Measurements from ENCODE around the gene FNDC3B.

DNA sequence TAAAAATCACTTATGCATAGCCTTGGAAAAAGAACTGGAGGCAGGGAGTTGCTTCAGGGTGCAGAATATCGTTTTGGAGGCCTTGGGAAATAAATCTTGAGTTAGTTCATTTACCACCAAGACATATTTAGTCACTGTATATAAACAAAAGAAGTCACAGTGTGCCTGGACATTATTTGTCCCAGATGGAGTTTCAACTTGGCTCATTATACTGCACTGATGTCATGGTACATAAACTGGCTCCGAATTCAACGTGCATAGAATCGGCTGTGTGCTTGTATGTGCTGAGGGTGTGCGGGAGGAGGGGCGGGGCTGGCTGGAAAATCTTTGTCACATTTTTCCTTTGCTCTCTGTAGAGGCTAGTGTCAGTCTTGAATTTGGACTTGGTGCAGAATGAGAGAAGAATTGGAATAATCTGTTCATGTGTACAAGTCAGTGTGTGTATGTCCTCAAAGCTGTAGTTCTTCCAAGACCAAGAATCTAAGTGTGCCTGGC lies 86.6 kb downstream of the FNDC3B start:
- TF ChIP-seq CTCF (IDR thresholded peaks at IDR 0.05; ENCODE audit: insufficient read depth, low read length, poor library complexity, severe bottlenecking) (no peak), EZH2phosphoT487 (conservative IDR thresholded peaks at IDR 0.05; ENCODE audit: low read length) (no peak)

Measured in SU-DHL-6 (cell line).